Mesothelial cell of epicardium (in vitro differentiated cells): ENCODE data around the gene FRAS1. TPM values are rescaled to one million over a fixed set of nuclear protein-coding genes. Genes with fewer than 3 reads are reported as not detected.

Experiments
- DNase-seq, 2 experiments: peaks; one replicate each; pipeline ENCODE4 v3.0.0; 2021; ENCODE audit warnings: low spot score in 2 of 2; ENCODE audit not compliant: unreplicated experiment in 2 of 2
- H3K27ac Mint-ChIP-seq: 2 replicates; pipeline ENCODE4 v1.8.0; 2021; ENCODE audit warnings: mixed read lengths
- H3K27me3 Mint-ChIP-seq: 2 replicates; pipeline ENCODE4 v1.8.0; 2021; ENCODE audit warnings: low read depth, mixed read lengths
- H3K36me3 Mint-ChIP-seq: 2 replicates; pipeline ENCODE4 v1.8.0; 2021; ENCODE audit warnings: mixed read lengths
- H3K4me1 Mint-ChIP-seq: 2 replicates; pipeline ENCODE4 v1.8.0; 2021; ENCODE audit warnings: mixed read lengths
- H3K4me3 Mint-ChIP-seq: 2 replicates; pipeline ENCODE4 v1.8.0; 2021; ENCODE audit warnings: mild to moderate bottlenecking, moderate library complexity, mixed read lengths
- H3K9me3 Mint-ChIP-seq: 2 replicates; pipeline ENCODE4 v1.8.0; 2021; ENCODE audit warnings: mixed read lengths
- CTCF ChIP-seq: fragments of 200-600 bp; sonication (generic); IDR thresholded peaks from one replicate; pipeline ENCODE4 v1.5.0; 2021; ENCODE audit warnings: antibody characterized with exemption; ENCODE audit not compliant: unreplicated experiment
- total RNA-seq: library from RNA; stranded (reverse); gene quantifications from 3 replicates; pipeline ENCODE4 v1.2.1, GENCODE V29; 2021

The FRAS1 gene
- total RNA-seq, 1 donor from 2014 or later = 51.9 TPM

GRCh38 chr4:78510681-78511080 lies 453.6 kb downstream of the FRAS1 start:
- no peak for TF ChIP-seq CTCF
- Mint-ChIP-seq H3K27me3 (no peaks in the 10 kb centered on the region), H3K36me3 (peaks cover 12% of the 10 kb centered on the region), H3K9me3 (no peaks in the 10 kb centered on the region), H3K4me3 (no peak overlapping the region), H3K4me1 (no peaks in the 10 kb centered on the region), H3K27ac (no peak overlapping the region)
- DNase-seq = no peak

GRCh38 chr4:78512357-78512920 lies 455.3 kb downstream of the FRAS1 start:
- Mint-ChIP-seq H3K27me3 (no peaks in the 10 kb centered on the region), H3K9me3 (no peaks in the 10 kb centered on the region), H3K4me1 (peaks cover 9% of the 10 kb centered on the region), H3K4me3 (no peak overlapping the region), H3K27ac (no peak overlapping the region), H3K36me3 (peaks cover 8% of the 10 kb centered on the region)
- no peak for DNase-seq
- TF ChIP-seq CTCF = no peak

- Mint-ChIP-seq H3K27ac (no peak overlapping the region), H3K4me3 (no peak overlapping the region), H3K9me3 (no peaks in the 10 kb centered on the region), H3K36me3 (peaks cover 5% of the 10 kb centered on the region), H3K27me3 (no peaks in the 10 kb centered on the region), H3K4me1 (peaks cover 9% of the 10 kb centered on the region)
- TF ChIP-seq CTCF = no peak
- DNase-seq = no peak
Measured at GRCh38 chr4:78513411-78513975, 456.4 kb downstream of the FRAS1 start.

- no peak for DNase-seq
- Mint-ChIP-seq H3K27me3 (no peaks in the 10 kb centered on the region), H3K4me1 (peaks cover 19% of the 10 kb centered on the region), H3K4me3 (no peak overlapping the region), H3K27ac (peak overlapping the region; percentile 17), H3K36me3 (peaks cover 6% of the 10 kb centered on the region), H3K9me3 (no peaks in the 10 kb centered on the region)
- TF ChIP-seq CTCF = peak; percentile 53
Measured at GRCh38 chr4:78517050-78517652, 460.0 kb downstream of the FRAS1 start.

GRCh38 chr4:78518561-78518960 lies 461.4 kb downstream of the FRAS1 start:
- no peak for TF ChIP-seq CTCF
- DNase-seq = no peak
- peaks cover 6% of the 10 kb centered on the region for H3K36me3 Mint-ChIP-seq

More at GRCh38 chr4:78518561-78518960, 461.4 kb downstream of the FRAS1 start:
- H3K4me3 Mint-ChIP-seq = no peak overlapping the region
- no peak overlapping the region for H3K27ac Mint-ChIP-seq
- H3K9me3 Mint-ChIP-seq = no peaks in the 10 kb centered on the region
- peaks cover 19% of the 10 kb centered on the region for H3K4me1 Mint-ChIP-seq
- no peaks in the 10 kb centered on the region for H3K27me3 Mint-ChIP-seq
